ENCODE measurements around the gene SPSB3.
"Not testable (repeated sequence)": the region's sequence is repeated elsewhere in the genome, so short reads cannot be mapped to it uniquely, and the experiment has no call there.

Gene SPSB3

DNA sequence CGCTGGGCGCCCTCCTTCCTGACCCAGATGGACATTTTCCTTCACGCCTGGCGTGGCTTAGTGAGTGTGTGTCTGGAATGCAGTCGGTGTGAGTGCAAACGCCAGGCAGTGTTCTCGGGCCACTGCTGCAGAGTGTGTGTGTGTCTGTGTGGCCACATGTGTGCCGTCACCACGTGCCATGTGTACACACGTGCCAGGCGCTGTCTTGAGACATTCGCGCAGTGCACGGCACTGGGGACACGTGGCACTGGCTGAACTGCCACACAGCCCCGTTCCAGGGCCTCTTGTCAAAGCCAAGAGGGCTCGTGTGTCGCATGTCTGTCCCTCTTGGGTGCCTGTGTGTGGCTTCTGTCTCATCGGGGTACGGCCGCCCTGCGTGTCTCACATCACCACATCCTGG is 47.6 kb downstream of the SPSB3 start:
- no peak for DNase-seq

- no peak for DNase-seq
Measured at GRCh38 chr16:1734123-1734522, 48.2 kb downstream of the SPSB3 start.

DNA sequence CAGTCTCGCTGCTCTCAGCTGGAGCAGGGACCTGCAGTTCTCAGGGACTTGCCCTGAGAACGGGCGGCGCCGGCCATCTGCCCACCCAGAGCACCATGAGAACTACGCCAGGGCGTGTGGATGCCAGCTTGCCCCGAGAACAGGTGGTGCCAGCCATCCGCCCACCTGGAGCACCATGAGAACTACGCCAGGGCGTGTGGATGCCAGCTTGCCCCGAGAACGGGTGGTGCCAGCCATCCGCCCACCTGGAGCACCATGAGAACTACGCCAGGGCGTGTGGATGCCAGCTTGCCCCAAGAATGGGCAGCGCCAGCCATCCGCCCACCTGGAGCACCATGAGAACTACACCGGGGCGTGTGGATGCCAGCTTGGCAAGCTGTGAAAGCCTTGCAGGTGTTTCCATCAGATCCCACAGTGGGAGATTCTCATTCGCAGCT is 49.8 kb downstream of the SPSB3 start:
- DNase-seq, result not testable (repeated sequence)

- no peak for DNase-seq
Measured at GRCh38 chr16:1732071-1732470, 50.3 kb downstream of the SPSB3 start.

DNA sequence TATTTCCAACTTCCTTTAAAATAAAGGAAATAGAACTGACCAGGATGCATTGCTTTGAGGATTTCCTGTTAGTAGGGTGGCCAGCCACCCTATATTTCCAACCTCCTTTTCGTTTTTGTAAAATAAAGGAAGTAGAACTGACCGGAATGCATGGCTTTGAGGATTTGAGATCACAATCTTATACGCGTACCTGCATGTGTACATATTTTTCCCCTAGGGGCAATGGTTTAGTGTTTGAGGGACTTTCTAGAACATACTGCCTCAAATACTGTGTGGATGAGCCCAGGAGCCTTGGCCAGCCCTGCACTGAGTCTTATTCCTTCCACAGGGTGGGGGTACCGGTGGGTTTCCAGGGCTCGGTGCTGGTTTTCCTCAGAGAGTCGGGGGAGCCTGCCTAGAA is 50.8 kb downstream of the SPSB3 start:
- no peak for DNase-seq

DNA sequence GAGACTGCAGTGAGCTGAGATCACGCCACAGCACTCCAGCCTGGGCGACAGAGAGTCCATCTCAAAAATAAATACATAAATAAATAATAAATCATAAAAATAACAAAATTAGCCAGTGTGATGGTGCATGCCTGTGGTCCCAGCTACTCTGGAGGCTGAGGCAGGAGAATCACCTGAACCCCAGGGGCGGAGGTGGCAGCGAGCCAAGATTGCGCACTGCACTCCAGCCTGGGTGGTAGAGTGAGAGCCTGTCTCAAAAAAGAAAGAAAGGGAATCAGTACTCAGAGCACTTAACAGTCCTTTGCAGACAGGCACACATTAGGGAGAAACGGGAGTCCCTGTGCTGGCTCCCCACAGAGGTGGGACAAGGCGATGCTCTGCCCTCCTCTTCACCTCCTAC is 51.3 kb downstream of the SPSB3 start:
- DNase-seq, result no peak

DNA sequence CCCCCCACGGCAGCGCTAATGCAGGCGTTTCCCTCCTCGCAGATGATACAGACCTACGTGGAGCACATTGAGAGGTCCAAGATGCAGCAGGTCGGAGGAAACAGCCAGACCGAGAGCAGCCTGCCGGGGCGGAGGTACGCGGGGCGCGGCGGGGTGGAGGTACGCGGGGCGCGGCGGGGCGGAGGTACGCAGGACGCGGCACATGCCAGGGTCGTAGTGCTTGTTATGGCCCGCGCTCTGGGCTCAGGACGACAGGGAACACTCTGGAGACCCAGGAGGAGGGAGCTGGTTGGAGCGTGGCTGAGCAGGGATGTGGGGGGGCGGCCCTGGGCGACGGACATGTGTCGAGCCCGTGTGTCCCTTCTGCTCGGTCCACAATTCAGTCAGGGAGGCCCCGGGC is 52.9 kb downstream of the SPSB3 start:
- no peak for DNase-seq

DNA sequence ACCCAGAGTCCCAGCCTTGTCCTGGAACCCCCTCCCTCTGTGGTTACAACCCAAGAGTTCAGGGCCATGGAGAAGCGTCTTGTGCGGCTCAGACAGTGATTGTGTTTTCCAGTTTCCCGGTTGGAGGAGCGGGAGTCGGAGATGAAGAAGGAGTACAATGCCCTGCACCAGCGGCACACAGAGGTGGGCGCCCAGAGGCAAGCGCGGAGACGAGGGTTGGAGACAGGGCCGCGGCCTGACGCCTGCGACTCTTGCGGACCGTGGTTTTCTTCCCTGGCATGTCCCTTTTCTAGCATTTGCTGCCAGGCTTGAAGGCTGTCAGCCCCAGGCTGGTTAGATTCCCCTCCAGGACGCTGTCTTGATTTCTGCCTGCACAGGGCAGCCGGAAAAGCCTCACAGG is 53.3 kb downstream of the SPSB3 start:
- DNase-seq, result no peak

GRCh38 chr16:1727651-1728624 is 54.4 kb downstream of the SPSB3 start:
- DNase-seq, result no peak

Data from NCI-H1417 treated with DMSO at 0.1 percent for 48 hours (cell line).